Loucy (cell line): ENCODE data around the gene PLXNA4.

ENCODE experiments used
- H2AFZ ChIP-seq: fragments of 200-600 bp; sonication (generic); 2 replicates; pipeline ENCODE4 v1.6.0; 2016; ENCODE audit warnings: antibody characterized with exemption, mild to moderate bottlenecking, low read length, moderate library complexity
- H3F3A ChIP-seq: fragments of 200-600 bp; 2 replicates; pipeline ENCODE4 v1.6.0; 2016; ENCODE audit warnings: antibody characterized with exemption, low read depth, mild to moderate bottlenecking
- H3K27me3 ChIP-seq: fragments of 200-600 bp; sonication (generic); 2 replicates; pipeline ENCODE4 v1.6.1; 2014; ENCODE audit warnings: low read length, mild to moderate bottlenecking; ENCODE audit not compliant: insufficient read depth, poor library complexity, severe bottlenecking
- H3K36me3 ChIP-seq: fragments of 200-600 bp; sonication (generic); 2 replicates; pipeline ENCODE4 v1.6.1; 2016; ENCODE audit warnings: low read length; ENCODE audit not compliant: insufficient read depth
- H3K4me1 ChIP-seq: fragments of 200-600 bp; sonication (generic); 2 replicates; pipeline ENCODE4 v1.5.1; 2014; ENCODE audit warnings: low read length, mild to moderate bottlenecking; ENCODE audit not compliant: insufficient read depth, poor library complexity, severe bottlenecking
- H3K4me2 ChIP-seq: fragments of 200-600 bp; sonication (generic); 2 replicates; pipeline ENCODE4 v1.6.0; 2014; ENCODE audit warnings: antibody characterized with exemption, low read length, low read depth, mild to moderate bottlenecking; ENCODE audit not compliant: poor library complexity, severe bottlenecking
- H3K4me3 ChIP-seq: fragments of 200-600 bp; sonication (generic); 2 replicates; pipeline ENCODE4 v1.5.1; 2014; ENCODE audit warnings: low read length, mild to moderate bottlenecking, mixed read lengths; ENCODE audit not compliant: poor library complexity, severe bottlenecking
- H3K79me2 ChIP-seq: fragments of 200-600 bp; sonication (generic); 2 replicates; pipeline ENCODE4 v1.6.1; 2014; ENCODE audit warnings: low read length; ENCODE audit not compliant: insufficient read depth
- H3K9ac ChIP-seq: fragments of 200-600 bp; sonication (generic); 2 replicates; pipeline ENCODE4 v1.6.0; 2014; ENCODE audit warnings: mild to moderate bottlenecking, low read depth, low read length, moderate library complexity; ENCODE audit not compliant: poor library complexity, severe bottlenecking
- H3K9me2 ChIP-seq: fragments of 200-600 bp; sonication (generic); replicated peaks from 2 replicates; pipeline ENCODE4 v1.6.1; 2016; ENCODE audit warnings: low read depth, low read length, mixed read lengths
- H3K9me3 ChIP-seq: fragments of 200-600 bp; sonication (generic); 2 replicates; pipeline ENCODE4 v1.6.1; 2014; ENCODE audit warnings: mild to moderate bottlenecking, antibody characterized with exemption, low read length, low read depth; ENCODE audit not compliant: insufficient read depth
- H4K20me1 ChIP-seq: fragments of 200-600 bp; sonication (generic); 2 replicates; pipeline ENCODE4 v1.6.0; 2014; ENCODE audit warnings: antibody characterized with exemption, low read length, mild to moderate bottlenecking; ENCODE audit not compliant: insufficient read depth, poor library complexity, severe bottlenecking
- CTCF ChIP-seq: fragments of 200-600 bp; sonication (generic); conservative IDR thresholded peaks from 2 replicates; pipeline ENCODE4 v1.5.1; 2014; ENCODE audit warnings: mild to moderate bottlenecking, antibody characterized with exemption, low read length
- EZH2phosphoT487 ChIP-seq: fragments of 200-600 bp; IDR thresholded peaks from 2 replicates; pipeline ENCODE4 v1.6.1; 2018; ENCODE audit warnings: antibody characterized with exemption, mild to moderate bottlenecking, moderate library complexity, borderline replicate concordance

The PLXNA4 gene

GRCh38 chr7:132083537-132084123 lies 492.6 kb downstream of the PLXNA4 start:
- H3K4me1 ChIP-seq = peaks cover 8% of the 10 kb centered on the region
- H3K4me3 ChIP-seq = no peak overlapping the region
- H3K9me3 ChIP-seq = no peaks in the 10 kb centered on the region
- no peak overlapping the region for H3K4me2 ChIP-seq
- no peaks in the 10 kb centered on the region for H4K20me1 ChIP-seq
- H3K36me3 ChIP-seq = no peaks in the 10 kb centered on the region
- H3F3A ChIP-seq = no peaks in the 10 kb centered on the region
- H3K9me2 ChIP-seq = no peaks in the 10 kb centered on the region
- no peak overlapping the region for H2AFZ ChIP-seq
- no peak for TF ChIP-seq EZH2phosphoT487
- no peak for TF ChIP-seq CTCF
- no peak overlapping the region for H3K9ac ChIP-seq
- H3K27me3 ChIP-seq = no peaks in the 10 kb centered on the region
- H3K79me2 ChIP-seq = no peaks in the 10 kb centered on the region

GRCh38 chr7:132083126-132083525 lies 493.1 kb downstream of the PLXNA4 start:
- Histone ChIP-seq H3K27me3 (no peaks in the 10 kb centered on the region), H3K4me1 (peaks cover 12% of the 10 kb centered on the region), H3F3A (no peaks in the 10 kb centered on the region), H3K9ac (no peak overlapping the region), H2AFZ (no peak overlapping the region), H3K4me2 (no peak overlapping the region), H3K79me2 (no peaks in the 10 kb centered on the region), H3K4me3 (no peak overlapping the region), H3K36me3 (no peaks in the 10 kb centered on the region), H4K20me1 (no peaks in the 10 kb centered on the region), H3K9me2 (no peaks in the 10 kb centered on the region), H3K9me3 (no peaks in the 10 kb centered on the region)
- no peak for TF ChIP-seq CTCF
- TF ChIP-seq EZH2phosphoT487 = no peak

- Histone ChIP-seq H3K36me3 (no peaks in the 10 kb centered on the region), H3K4me2 (no peak overlapping the region), H4K20me1 (no peaks in the 10 kb centered on the region), H3K9me3 (no peaks in the 10 kb centered on the region), H3K4me3 (no peak overlapping the region), H3K9ac (no peak overlapping the region), H3K27me3 (no peaks in the 10 kb centered on the region), H3F3A (no peaks in the 10 kb centered on the region), H3K9me2 (no peaks in the 10 kb centered on the region), H3K79me2 (no peaks in the 10 kb centered on the region), H2AFZ (no peak overlapping the region), H3K4me1 (peaks cover 16% of the 10 kb centered on the region)
- no peak for TF ChIP-seq CTCF
- no peak for TF ChIP-seq EZH2phosphoT487
Measured at GRCh38 chr7:132082394-132082793, 493.9 kb downstream of the PLXNA4 start.
